Neural crest cell (in vitro differentiated cells): Measurements from ENCODE around the gene ESR1. TPM values are rescaled to one million over a fixed set of nuclear protein-coding genes. Genes with fewer than 3 reads are reported as not detected.

Source experiments
- DNase-seq: peaks from one replicate; pipeline ENCODE4 v3.0.0; 2021; ENCODE audit warnings: low read depth, mixed read lengths, low spot score
- H3K27ac Mint-ChIP-seq: one replicate; pipeline ENCODE4 v1.8.0; 2021; ENCODE audit warnings: mild to moderate bottlenecking, mixed read lengths; ENCODE audit not compliant: unreplicated experiment
- H3K27me3 Mint-ChIP-seq: 2 replicates; pipeline ENCODE4 v1.8.0; 2021; ENCODE audit warnings: low read depth, mild to moderate bottlenecking, mixed read lengths
- H3K36me3 Mint-ChIP-seq: 2 replicates; pipeline ENCODE4 v1.8.0; 2021; ENCODE audit warnings: low read depth, mild to moderate bottlenecking, mixed read lengths
- H3K4me1 Mint-ChIP-seq: 2 replicates; pipeline ENCODE4 v1.8.0; 2021; ENCODE audit warnings: mixed read lengths
- H3K4me3 Mint-ChIP-seq: one replicate; pipeline ENCODE4 v1.8.0; 2021; ENCODE audit warnings: mild to moderate bottlenecking, mixed read lengths
- H3K9me3 Mint-ChIP-seq: 2 replicates; pipeline ENCODE4 v1.8.0; 2021; ENCODE audit warnings: mixed read lengths
- CTCF ChIP-seq: fragments of 200-600 bp; sonication (generic); conservative IDR thresholded peaks from 2 replicates; pipeline ENCODE4 v1.5.0; 2021; ENCODE audit warnings: antibody characterized with exemption, mild to moderate bottlenecking
- total RNA-seq: library from RNA; stranded (reverse); gene quantifications from 2 replicates; pipeline ENCODE4 v1.2.1, GENCODE V29; 2021

ESR1 gene
- total RNA-seq, 1 donor from 2014 or later = not detected

GRCh38 chr6:152049502-152049901 lies 242.0 kb downstream of the ESR1 start:
- Mint-ChIP-seq H3K4me1 (no peaks in the 10 kb centered on the region), H3K36me3 (no peaks in the 10 kb centered on the region)
- TF ChIP-seq CTCF = no peak

GRCh38 chr6:152050451-152051195 lies 243.1 kb downstream of the ESR1 start:
- H3K27ac Mint-ChIP-seq = no peak overlapping the region
- TF ChIP-seq CTCF = no peak
- no peak for DNase-seq
- no peak overlapping the region for H3K4me3 Mint-ChIP-seq
- no peaks in the 10 kb centered on the region for H3K4me1 Mint-ChIP-seq
- H3K36me3 Mint-ChIP-seq = no peaks in the 10 kb centered on the region
- peaks cover 3% of the 10 kb centered on the region for H3K27me3 Mint-ChIP-seq
- H3K9me3 Mint-ChIP-seq = no peaks in the 10 kb centered on the region

More at GRCh38 chr6:152049502-152049901, 242.0 kb downstream of the ESR1 start:
- H3K4me3 Mint-ChIP-seq = no peak overlapping the region
- DNase-seq = no peak
- no peak overlapping the region for H3K27ac Mint-ChIP-seq
- no peaks in the 10 kb centered on the region for H3K9me3 Mint-ChIP-seq
- H3K27me3 Mint-ChIP-seq = peaks cover 3% of the 10 kb centered on the region

GRCh38 chr6:152052061-152052460 lies 244.6 kb downstream of the ESR1 start:
- Mint-ChIP-seq H3K4me1 (no peaks in the 10 kb centered on the region), H3K9me3 (no peaks in the 10 kb centered on the region), H3K4me3 (no peak overlapping the region), H3K36me3 (no peaks in the 10 kb centered on the region), H3K27me3 (peaks cover 5% of the 10 kb centered on the region), H3K27ac (no peak overlapping the region)
- TF ChIP-seq CTCF = no peak
- no peak for DNase-seq

GRCh38 chr6:152053332-152053731 lies 245.8 kb downstream of the ESR1 start:
- DNase-seq = no peak
- peaks cover 14% of the 10 kb centered on the region for H3K27me3 Mint-ChIP-seq
- H3K4me3 Mint-ChIP-seq = no peak overlapping the region
- no peak overlapping the region for H3K27ac Mint-ChIP-seq
- H3K36me3 Mint-ChIP-seq = no peaks in the 10 kb centered on the region
- TF ChIP-seq CTCF = no peak
- no peaks in the 10 kb centered on the region for H3K4me1 Mint-ChIP-seq
- no peaks in the 10 kb centered on the region for H3K9me3 Mint-ChIP-seq

GRCh38 chr6:152054441-152054840 lies 247.0 kb downstream of the ESR1 start:
- Mint-ChIP-seq H3K36me3 (no peaks in the 10 kb centered on the region), H3K9me3 (no peaks in the 10 kb centered on the region), H3K4me3 (no peak overlapping the region), H3K27me3 (peaks cover 18% of the 10 kb centered on the region), H3K4me1 (no peaks in the 10 kb centered on the region), H3K27ac (no peak overlapping the region)
- TF ChIP-seq CTCF = no peak
- DNase-seq = no peak
